ENCODE data around the gene GDF11.

Gene GDF11

GRCh38 chr12:55721601-55722213, 21.2 kb upstream of the GDF11 start:
- no peak for TF ChIP-seq EZH2 (IDR thresholded peaks at IDR 0.05; ENCODE audit: borderline replicate concordance, low read length)
- TF ChIP-seq, protein P1, sequence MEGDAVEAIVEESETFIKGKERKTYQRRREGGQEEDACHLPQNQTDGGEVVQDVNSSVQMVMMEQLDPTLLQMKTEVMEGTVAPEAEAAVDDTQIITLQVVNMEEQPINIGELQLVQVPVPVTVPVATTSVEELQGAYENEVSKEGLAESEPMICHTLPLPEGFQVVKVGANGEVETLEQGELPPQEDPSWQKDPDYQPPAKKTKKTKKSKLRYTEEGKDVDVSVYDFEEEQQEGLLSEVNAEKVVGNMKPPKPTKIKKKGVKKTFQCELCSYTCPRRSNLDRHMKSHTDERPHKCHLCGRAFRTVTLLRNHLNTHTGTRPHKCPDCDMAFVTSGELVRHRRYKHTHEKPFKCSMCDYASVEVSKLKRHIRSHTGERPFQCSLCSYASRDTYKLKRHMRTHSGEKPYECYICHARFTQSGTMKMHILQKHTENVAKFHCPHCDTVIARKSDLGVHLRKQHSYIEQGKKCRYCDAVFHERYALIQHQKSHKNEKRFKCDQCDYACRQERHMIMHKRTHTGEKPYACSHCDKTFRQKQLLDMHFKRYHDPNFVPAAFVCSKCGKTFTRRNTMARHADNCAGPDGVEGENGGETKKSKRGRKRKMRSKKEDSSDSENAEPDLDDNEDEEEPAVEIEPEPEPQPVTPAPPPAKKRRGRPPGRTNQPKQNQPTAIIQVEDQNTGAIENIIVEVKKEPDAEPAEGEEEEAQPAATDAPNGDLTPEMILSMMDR (IDR thresholded peaks at IDR 0.05; ENCODE audit: low read length): no peak
- Histone ChIP-seq H3K4me1 (ENCODE audit: insufficient read depth, low read length, severe bottlenecking) (peaks cover 39% of the 10 kb centered on the region), H3K9ac (ENCODE audit: low read length) (no peak overlapping the region), H3K27ac (ENCODE audit: low read depth, low read length, poor library complexity, severe bottlenecking) (no peak overlapping the region), H3K4me3 (ENCODE audit: low read depth, low read length, poor library complexity, severe bottlenecking) (no peak overlapping the region), H3K27me3 (ENCODE audit: insufficient read depth, low read length) (no peaks in the 10 kb centered on the region), H3K79me2 (ENCODE audit: insufficient read depth, low read length) (no peaks in the 10 kb centered on the region), H3K9me2 (ENCODE audit: low read depth, low read length) (no peaks in the 10 kb centered on the region), H3K9me3 (ENCODE audit: low read length) (no peaks in the 10 kb centered on the region), H4K20me1 (ENCODE audit: insufficient read depth, low read length) (no peaks in the 10 kb centered on the region), H3K36me3 (ENCODE audit: insufficient read depth, low read length) (no peaks in the 10 kb centered on the region), H3F3A (ENCODE audit: insufficient read depth, low read length) (peaks cover 3% of the 10 kb centered on the region; the same call in 1 of the 2 replicates), H2AFZ (ENCODE audit: low read length) (no peak overlapping the region), H3K4me2 (ENCODE audit: low read length) (no peak overlapping the region)

GRCh38 chr12:55722948-55723347, 20.0 kb upstream of the GDF11 start:
- H3K27ac ChIP-seq (ENCODE audit: low read depth, low read length, poor library complexity, severe bottlenecking): peak overlapping the region; percentile 51
- H3K4me3 ChIP-seq (ENCODE audit: low read depth, low read length, poor library complexity, severe bottlenecking): no peak overlapping the region
- H4K20me1 ChIP-seq (ENCODE audit: insufficient read depth, low read length): no peaks in the 10 kb centered on the region
- no peaks in the 10 kb centered on the region for H3K27me3 ChIP-seq (ENCODE audit: insufficient read depth, low read length)
- H3K9ac ChIP-seq (ENCODE audit: low read length): no peak overlapping the region; the same call in 1 of the 2 replicates
- peaks cover 3% of the 10 kb centered on the region; the same call in 1 of the 2 replicates for H3F3A ChIP-seq (ENCODE audit: insufficient read depth, low read length)
- H3K79me2 ChIP-seq (ENCODE audit: insufficient read depth, low read length): no peaks in the 10 kb centered on the region
- TF ChIP-seq, protein P1 (IDR thresholded peaks at IDR 0.05; ENCODE audit: low read length): no peak
- TF ChIP-seq EZH2 (IDR thresholded peaks at IDR 0.05; ENCODE audit: borderline replicate concordance, low read length): no peak
- H2AFZ ChIP-seq (ENCODE audit: low read length): no peak overlapping the region
- no peaks in the 10 kb centered on the region for H3K36me3 ChIP-seq (ENCODE audit: insufficient read depth, low read length)
- peaks cover 39% of the 10 kb centered on the region for H3K4me1 ChIP-seq (ENCODE audit: insufficient read depth, low read length, severe bottlenecking)
- H3K9me3 ChIP-seq (ENCODE audit: low read length): no peaks in the 10 kb centered on the region
- H3K9me2 ChIP-seq (ENCODE audit: low read depth, low read length): no peaks in the 10 kb centered on the region
- no peak overlapping the region for H3K4me2 ChIP-seq (ENCODE audit: low read length)

GRCh38 chr12:55723516-55724225, 19.3 kb upstream of the GDF11 start:
- Histone ChIP-seq H3K9me2 (ENCODE audit: low read depth, low read length) (no peaks in the 10 kb centered on the region), H3K9me3 (ENCODE audit: low read length) (no peaks in the 10 kb centered on the region), H2AFZ (ENCODE audit: low read length) (no peak overlapping the region), H3K4me1 (ENCODE audit: insufficient read depth, low read length, severe bottlenecking) (peaks cover 35% of the 10 kb centered on the region), H4K20me1 (ENCODE audit: insufficient read depth, low read length) (no peaks in the 10 kb centered on the region), H3K4me3 (ENCODE audit: low read depth, low read length, poor library complexity, severe bottlenecking) (no peak overlapping the region), H3K4me2 (ENCODE audit: low read length) (no peak overlapping the region), H3K79me2 (ENCODE audit: insufficient read depth, low read length) (no peaks in the 10 kb centered on the region), H3K36me3 (ENCODE audit: insufficient read depth, low read length) (no peaks in the 10 kb centered on the region), H3K9ac (ENCODE audit: low read length) (no peak overlapping the region; the same call in 1 of the 2 replicates), H3K27ac (ENCODE audit: low read depth, low read length, poor library complexity, severe bottlenecking) (peak overlapping the region; percentile 51), H3K27me3 (ENCODE audit: insufficient read depth, low read length) (no peaks in the 10 kb centered on the region), H3F3A (ENCODE audit: insufficient read depth, low read length) (peaks cover 3% of the 10 kb centered on the region; the same call in 1 of the 2 replicates)
- no peak for TF ChIP-seq EZH2 (IDR thresholded peaks at IDR 0.05; ENCODE audit: borderline replicate concordance, low read length)
- TF ChIP-seq, protein P1 (IDR thresholded peaks at IDR 0.05; ENCODE audit: low read length): no peak
